Measurements from ENCODE around the gene NEU3.

The NEU3 gene

GRCh38 chr11:75050516-75050915, 61.8 kb downstream of the NEU3 start:
- no peak for TF ChIP-seq CTCF (IDR thresholded peaks at IDR 0.05)

- TF ChIP-seq CTCF (IDR thresholded peaks at IDR 0.05), result no peak
Observed at GRCh38 chr11:75051043-75051442, 62.3 kb downstream of the NEU3 start.

GRCh38 chr11:75052457-75052856, 63.7 kb downstream of the NEU3 start:
- TF ChIP-seq CTCF (IDR thresholded peaks at IDR 0.05), result no peak

- no peak for TF ChIP-seq CTCF (IDR thresholded peaks at IDR 0.05)
Observed at GRCh38 chr11:75055511-75055910, 66.8 kb downstream of the NEU3 start.

- no peak for TF ChIP-seq CTCF (IDR thresholded peaks at IDR 0.05)
Observed at GRCh38 chr11:75056814-75057213, 68.1 kb downstream of the NEU3 start.

- TF ChIP-seq CTCF (IDR thresholded peaks at IDR 0.05), result no peak
Observed at GRCh38 chr11:75059299-75059698, 70.6 kb downstream of the NEU3 start.

- no peak for TF ChIP-seq CTCF (IDR thresholded peaks at IDR 0.05)
Observed at GRCh38 chr11:75063741-75064314, 75.1 kb downstream of the NEU3 start.

GRCh38 chr11:75066061-75066460, 77.3 kb downstream of the NEU3 start:
- TF ChIP-seq CTCF (IDR thresholded peaks at IDR 0.05), result no peak

All from LNCAP (cell line).